Occipital lobe (tissue), 2 donors: ENCODE data around the gene CDH22. TPM values are rescaled to one million over a fixed set of nuclear protein-coding genes. Genes with fewer than 3 reads are reported as not detected.

Experiments used
- DNase-seq: peaks from one replicate; lab custom pipeline; 2025; lab: John Stamatoyannopoulos, UW
- total RNA-seq: library from RNA; depleted of rRNA; stranded (reverse); fragments of >200 nt; gene quantifications from one replicate; pipeline ENCODE4 v1.2.3, GENCODE V29; 2014

Gene CDH22
- total RNA-seq, 1 donor from 2014 or later = 0.31 TPM

GRCh38 chr20:46269372-46269771 lies 38.9 kb downstream of the CDH22 start:
- DNase-seq = no peak

GRCh38 chr20:46268662-46269061 lies 39.6 kb downstream of the CDH22 start:
- DNase-seq = no peak

- DNase-seq = no peak
Measured at GRCh38 chr20:46268131-46268614, 40.1 kb downstream of the CDH22 start.

DNA sequence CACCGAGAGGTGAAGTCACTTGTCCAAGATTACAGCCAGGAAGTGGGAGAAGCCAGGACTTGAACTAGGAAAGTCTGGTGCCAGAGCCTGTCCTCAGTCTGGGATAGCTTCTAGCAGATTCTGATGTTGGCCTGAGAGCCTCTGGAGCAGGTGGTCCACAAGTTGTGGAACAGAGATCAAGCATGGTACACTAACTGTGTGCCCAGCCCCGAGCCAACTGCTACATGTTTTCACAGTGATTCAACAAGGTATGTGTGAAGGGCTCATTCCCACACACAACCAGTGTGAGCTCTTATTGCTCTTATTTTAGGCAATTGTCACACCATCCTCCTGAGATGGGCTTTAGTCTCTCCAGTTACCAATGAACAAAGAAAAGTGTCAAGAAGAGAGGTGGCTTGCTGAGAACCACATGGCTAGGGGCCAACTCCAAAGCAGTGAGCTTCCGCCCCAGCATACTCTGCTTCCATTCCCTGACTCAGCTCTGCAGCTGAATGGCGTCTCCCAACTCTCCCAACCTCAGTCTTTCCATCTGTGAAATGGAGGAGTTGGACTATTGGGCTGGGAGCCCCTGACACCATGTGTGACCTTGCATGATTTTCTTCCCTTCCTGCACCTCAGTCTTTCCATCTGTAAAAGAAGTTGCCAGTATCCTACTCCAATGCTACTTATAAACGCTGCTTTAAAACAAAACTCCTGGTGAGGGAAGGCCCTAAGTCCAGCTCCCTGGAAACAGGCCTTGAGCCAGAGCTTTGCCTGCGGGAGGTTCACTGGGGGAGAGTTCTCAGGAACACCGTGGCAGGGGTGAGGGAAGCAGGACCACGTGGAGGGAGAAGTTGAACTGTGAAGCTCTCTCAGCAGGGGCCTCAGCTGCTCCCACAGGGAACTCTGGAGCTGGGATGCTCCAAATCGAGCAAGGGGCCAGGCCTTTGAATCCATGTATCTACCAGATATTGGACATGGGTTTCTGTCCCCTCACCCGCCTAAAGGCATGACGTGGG lies 40.9 kb downstream of the CDH22 start:
- no peak for DNase-seq

- no peak for DNase-seq
Measured at GRCh38 chr20:46265539-46265938, 42.8 kb downstream of the CDH22 start.

GRCh38 chr20:46264391-46265266 lies 43.7 kb downstream of the CDH22 start:
- DNase-seq = no peak

GRCh38 chr20:46261456-46262253 lies 46.6 kb downstream of the CDH22 start:
- DNase-seq = no peak

DNA sequence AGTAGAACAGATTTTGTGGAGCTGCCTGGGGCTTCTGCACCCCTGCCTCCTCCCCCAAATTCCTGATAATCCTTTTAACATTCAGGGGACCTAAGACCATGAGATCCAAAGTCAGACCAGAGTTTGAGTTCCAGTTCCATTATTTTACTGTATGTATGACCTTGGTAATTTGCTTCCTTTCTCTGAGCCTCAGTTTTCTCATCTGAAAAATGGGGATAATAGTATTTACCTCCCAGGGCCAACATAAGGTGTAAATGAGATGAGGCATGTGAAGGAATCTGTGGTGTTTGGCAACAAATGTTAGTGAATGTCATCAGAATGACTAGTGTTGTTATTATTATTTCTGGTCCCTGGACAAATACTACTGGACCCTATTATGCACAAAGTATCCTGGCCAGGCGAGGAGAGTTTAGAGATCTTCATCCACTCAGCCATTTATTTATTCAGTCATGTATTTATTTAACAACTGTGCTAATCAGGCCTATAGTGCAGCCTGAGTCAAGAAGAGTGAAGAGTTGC lies 47.3 kb downstream of the CDH22 start:
- DNase-seq = no peak

DNA sequence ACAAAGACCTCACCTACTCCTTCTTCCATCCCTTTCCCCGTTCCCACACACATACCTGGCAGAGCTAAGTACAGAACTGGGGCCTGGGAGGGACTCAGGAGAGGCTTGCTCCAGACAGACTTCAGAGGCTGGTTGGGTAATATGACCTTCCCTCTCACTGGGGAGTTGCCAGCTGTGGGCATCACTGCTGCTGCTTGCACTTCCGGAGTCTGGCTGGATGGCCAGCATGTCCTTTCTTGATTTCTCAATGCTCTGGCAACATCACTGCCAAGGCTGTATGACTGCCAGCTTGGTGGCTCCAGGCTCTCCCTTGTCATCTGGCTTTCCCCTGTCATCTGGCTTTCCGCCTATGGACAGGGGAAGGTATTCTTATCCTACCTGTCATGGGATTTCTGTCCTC lies 47.8 kb downstream of the CDH22 start:
- DNase-seq = no peak

GRCh38 chr20:46259260-46259859 lies 48.9 kb downstream of the CDH22 start:
- no peak for DNase-seq

- no peak for DNase-seq
Measured at GRCh38 chr20:46257887-46258286, 50.4 kb downstream of the CDH22 start.

DNA sequence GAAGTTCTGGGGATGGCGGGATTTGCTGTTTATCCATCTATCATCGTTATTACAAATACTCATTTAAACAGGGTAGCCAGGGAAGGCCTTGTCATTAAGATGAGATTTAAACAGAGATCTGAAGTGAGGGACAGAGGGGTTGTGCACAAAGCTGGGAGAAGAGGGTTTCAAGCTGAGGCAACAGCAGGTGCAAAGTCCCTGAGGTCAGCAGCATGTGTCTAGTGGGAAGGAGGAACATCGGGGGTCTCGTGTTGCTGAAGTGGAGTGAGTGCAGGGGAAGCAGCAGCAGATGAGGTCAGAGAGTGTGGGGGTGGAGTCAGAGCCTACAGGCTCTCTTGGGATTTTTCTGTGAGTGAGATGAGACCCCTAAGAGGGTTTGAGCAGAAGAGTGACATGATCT lies 52.0 kb downstream of the CDH22 start:
- no peak for DNase-seq

DNA sequence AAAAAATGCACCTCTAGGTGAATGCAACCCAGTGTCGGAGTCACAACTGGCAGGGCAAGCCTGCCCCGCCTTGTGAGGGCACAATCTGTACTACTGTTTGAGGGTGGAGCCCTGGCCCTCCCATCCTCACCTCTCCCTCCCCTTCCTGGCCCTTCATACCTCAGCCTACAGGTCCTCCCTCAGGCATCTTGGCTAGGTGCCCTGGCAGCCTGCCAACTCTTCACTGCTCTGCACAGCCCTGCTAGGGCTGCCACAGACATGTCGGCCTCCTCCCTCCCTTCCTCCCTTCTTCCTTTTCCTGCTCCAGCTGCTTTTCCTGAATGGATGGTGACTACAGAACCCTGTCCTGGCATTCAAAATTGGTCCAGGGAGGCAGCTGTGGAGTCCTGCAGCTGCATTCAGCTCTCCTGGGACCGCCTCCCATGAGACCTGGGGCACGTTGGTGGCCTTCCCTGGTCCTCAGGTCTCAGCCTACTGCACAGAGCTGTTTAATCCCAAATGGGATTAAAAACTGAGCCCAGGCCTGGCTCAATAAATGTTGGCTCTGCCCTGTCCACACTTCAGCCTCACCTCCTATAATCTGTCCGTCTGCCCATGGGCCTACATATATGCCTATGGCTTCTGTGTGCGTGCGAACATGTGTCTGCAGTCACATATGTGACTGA lies 52.7 kb downstream of the CDH22 start:
- peak; percentile 10 for DNase-seq

DNA sequence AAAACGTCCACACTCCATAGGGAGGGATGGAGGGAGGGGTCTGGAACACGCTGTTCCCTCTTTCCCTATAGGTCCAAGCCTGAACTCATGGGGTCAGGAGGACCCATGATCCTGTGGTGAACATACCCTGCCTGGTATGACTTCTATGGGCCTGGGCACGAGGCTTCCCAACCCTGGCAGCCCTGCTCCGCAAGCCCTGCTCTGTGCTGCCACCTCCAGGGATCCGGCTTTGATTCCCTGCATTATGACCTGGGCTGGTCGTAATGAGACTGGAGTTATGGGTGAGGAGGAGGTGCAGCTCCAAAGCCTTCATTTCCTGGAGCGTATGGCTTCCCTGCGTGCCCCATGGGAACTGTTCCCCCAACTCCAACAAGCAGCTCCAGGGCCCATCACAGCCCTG lies 54.9 kb downstream of the CDH22 start:
- no peak for DNase-seq

GRCh38 chr20:46252352-46253091 lies 55.8 kb downstream of the CDH22 start:
- no peak for DNase-seq

- DNase-seq = no peak
Measured at GRCh38 chr20:46251211-46251673, 57.1 kb downstream of the CDH22 start.

DNA sequence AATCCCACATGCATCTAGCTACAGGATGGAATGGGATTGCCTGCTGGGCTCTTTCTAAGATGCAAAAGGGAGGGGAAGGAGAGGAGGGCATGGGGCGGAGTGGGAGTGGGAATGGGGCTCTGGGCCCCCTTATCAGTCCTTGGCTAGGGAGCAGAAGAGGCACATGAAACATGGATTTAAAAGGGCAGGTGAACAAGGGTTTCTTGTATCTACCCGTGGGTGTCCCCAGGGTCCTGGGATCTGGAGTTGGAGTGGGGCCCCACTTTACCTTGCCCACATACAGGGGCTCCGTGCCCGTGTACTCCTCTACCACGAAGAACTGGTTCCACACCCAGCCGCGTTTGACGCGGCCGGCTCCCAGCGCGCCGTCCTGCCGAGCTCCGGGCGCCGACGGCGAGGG lies 57.5 kb downstream of the CDH22 start:
- no peak for DNase-seq

- no peak for DNase-seq
Measured at GRCh38 chr20:46249671-46250070, 58.6 kb downstream of the CDH22 start.

DNA sequence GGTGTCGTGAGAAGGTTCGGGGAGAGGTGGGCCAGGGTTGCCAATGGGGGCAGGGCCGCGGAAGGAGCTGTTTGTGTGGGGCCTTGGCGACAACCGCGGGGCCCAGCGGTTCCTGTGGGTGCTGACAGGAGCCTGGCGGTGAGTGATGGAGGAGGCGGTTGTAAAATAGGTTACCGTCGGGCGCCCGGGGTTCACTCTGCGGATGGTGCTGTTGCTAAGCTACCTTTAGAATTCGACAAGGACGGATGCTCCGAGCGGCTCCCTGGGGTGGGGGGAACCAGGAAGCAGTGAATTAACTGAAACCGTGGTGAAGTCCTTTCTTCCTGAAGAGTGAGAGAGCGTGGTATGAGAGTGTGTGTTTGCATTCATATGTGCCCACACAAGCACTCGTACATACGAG lies 61.7 kb downstream of the CDH22 start:
- DNase-seq = no peak
